Panc1 (cell line): Measurements from ENCODE around the gene OSBPL9. TPM values are rescaled to one million over a fixed set of nuclear protein-coding genes. Genes with fewer than 3 reads are reported as not detected.

ENCODE experiments used
- ATAC-seq: fragments of 200-7000 bp; cut with Tn5 transposase; 2 replicates; pipeline ENCODE4 v1.9.1; 2020; ENCODE audit warnings: mild to moderate bottlenecking, moderate library complexity
- BruUV-seq: library from RNA; stranded (reverse); fragments of 400-500 nt; replicated peaks from 2 replicates; lab custom pipeline; 2021; lab: Mats Ljungman, UMichigan
- CTCF ChIA-PET: fragments of 300-600 bp; sonication (Branson Sonifier 250); formaldehyde crosslinking; loops from one replicate; lab custom pipeline; 2022; ENCODE audit warnings: antibody characterized with exemption; lab: Charles Lee
- POLR2A ChIA-PET: fragments of 300-600 bp; sonication (Branson Sonifier 250); formaldehyde crosslinking; loops from one replicate; lab custom pipeline; 2022; ENCODE audit warnings: antibody characterized with exemption; lab: Charles Lee
- DNase-seq: peaks from one replicate; pipeline ENCODE4 v3.0.0-alpha.2; 2010; ENCODE audit warnings: low read depth, low spot score
- H3K27ac ChIP-seq: 2 replicates; pipeline ENCODE4 v1.5.1; 2011; ENCODE audit warnings: mild to moderate bottlenecking, low read length, inconsistent platforms
- H3K27me3 ChIP-seq: fragments of 200-500 bp; sonication (Bioruptor generic); 2 replicates; pipeline ENCODE4 v1.6.0; 2014; ENCODE audit warnings: low read length, inconsistent platforms; ENCODE audit not compliant: control insufficient read depth, insufficient read depth
- H3K36me3 ChIP-seq: fragments of 200-500 bp; sonication (Bioruptor generic); 2 replicates; pipeline ENCODE4 v1.5.1; 2014; ENCODE audit warnings: inconsistent platforms, mild to moderate bottlenecking, low read length, moderate library complexity; ENCODE audit not compliant: control insufficient read depth, insufficient read depth
- H3K4me1 ChIP-seq: 2 replicates; pipeline ENCODE4 v1.5.1; 2011; ENCODE audit warnings: inconsistent platforms, mild to moderate bottlenecking, low read length, moderate library complexity; ENCODE audit not compliant: control insufficient read depth, insufficient read depth
- H3K4me3 ChIP-seq, 2 experiments: 2 replicates each; pipeline ENCODE4 v1.5.1; 2011 to 2012; ENCODE audit warnings: low read depth in 2 of 2, low read length in 2 of 2, mild to moderate bottlenecking in 2 of 2, inconsistent platforms in 1 of 2, moderate library complexity in 1 of 2
- H3K9me3 ChIP-seq: fragments of 200-500 bp; sonication (Bioruptor generic); 2 replicates; pipeline ENCODE4 v1.5.1; 2014; ENCODE audit warnings: low read depth, mild to moderate bottlenecking, inconsistent platforms, low read length, moderate library complexity; ENCODE audit not compliant: control insufficient read depth, insufficient read depth
- CTCF ChIP-seq: fragments of 450-650 bp; IDR thresholded peaks from 2 replicates; pipeline ENCODE4 v1.5.1; 2017; ENCODE audit warnings: mild to moderate bottlenecking
- POLR2AphosphoS5 ChIP-seq: IDR thresholded peaks from 2 replicates; pipeline ENCODE4 v1.6.1; 2012; ENCODE audit warnings: mild to moderate bottlenecking, low read depth, low read length, moderate library complexity
- SIN3A ChIP-seq: IDR thresholded peaks from 2 replicates; pipeline ENCODE4 v1.6.1; 2012; ENCODE audit warnings: low read depth, mild to moderate bottlenecking, low read length, moderate library complexity, borderline replicate concordance; ENCODE audit not compliant: insufficient read depth
- TCF7L2 ChIP-seq: IDR thresholded peaks from 2 replicates; pipeline ENCODE4 v1.6.1; 2011; ENCODE audit warnings: mild to moderate bottlenecking, low read depth, low read length, inconsistent platforms
- in situ Hi-C: cut with HindIII; loops from 2 replicates; pipeline ENCODE4 v1.10.0; 2016; ENCODE audit warnings: low sequenced_read_pairs, low pct_unique_long_range_greater_than_20kb
- intact Hi-C: fragments of 100-400 bp; cut with micrococcal nuclease; formaldehyde crosslinking; loops from one replicate; pipeline ENCODE4 v1.10.0; 2022; ENCODE audit not compliant: unreplicated experiment
- total RNA-seq: library from RNA; stranded (reverse); gene quantifications from one replicate; pipeline ENCODE4 v1.2.1, GENCODE V29; 2021; ENCODE audit not compliant: unreplicated experiment
- TF ChIP-seq, protein P1 (sequence below), 2 experiments: IDR thresholded peaks; 2 replicates each; pipeline ENCODE4 v1.6.1; 2011 to 2012; ENCODE audit warnings: low read depth in 2 of 2, control low read depth in 1 of 2, low read length in 1 of 2, mild to moderate bottlenecking in 1 of 2, moderate library complexity in 1 of 2; ENCODE audit not compliant: insufficient read depth in 1 of 2

Gene OSBPL9
- total RNA-seq, 1 experiment from 2014 or later: 85.5 TPM

DNA sequence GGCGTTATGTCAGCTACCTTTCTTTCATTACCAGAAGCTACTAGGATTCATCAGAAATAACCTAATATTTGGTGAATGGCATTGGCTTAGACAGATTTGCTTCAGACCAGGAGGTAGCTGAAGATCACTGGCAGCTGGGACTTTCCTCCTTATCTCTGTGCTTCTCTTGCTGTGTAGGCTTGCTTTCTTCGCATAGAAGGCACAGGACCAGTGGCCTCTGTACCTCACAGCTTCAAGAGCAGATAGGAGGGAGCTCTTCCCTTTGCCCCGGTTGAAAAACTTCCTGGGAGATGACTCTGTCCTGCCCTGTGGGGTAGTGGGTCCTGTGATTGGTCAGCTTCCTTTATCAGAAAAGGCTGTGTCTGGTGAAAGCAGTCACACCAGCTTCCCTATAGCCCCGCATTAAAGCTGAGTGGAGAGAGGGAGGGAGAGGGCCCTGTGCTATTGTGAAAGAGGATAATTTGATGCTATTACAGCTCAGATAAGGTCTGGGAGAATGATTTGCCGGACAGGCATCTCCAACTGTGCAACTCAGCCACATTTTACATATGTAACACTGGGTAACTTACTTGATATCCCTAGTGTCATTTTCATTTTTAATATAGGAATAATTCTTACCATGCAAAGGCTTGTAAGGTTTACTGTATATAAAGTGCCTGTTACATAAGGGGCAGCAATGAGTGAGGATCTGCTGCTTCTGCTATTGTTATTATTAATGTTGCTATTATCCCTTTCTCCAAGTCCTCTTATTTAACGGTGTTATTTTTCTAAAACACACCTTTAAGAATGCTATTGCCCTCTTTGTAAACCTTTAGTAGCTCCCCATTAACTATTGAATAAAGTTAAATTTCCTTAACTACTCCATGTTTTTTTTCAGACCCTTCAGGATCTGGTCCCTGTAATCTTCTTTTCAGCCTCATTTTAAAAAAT lies 31.6 kb downstream of the OSBPL9 start:
- Histone ChIP-seq H3K36me3 (no peaks in the 10 kb centered on the region), H3K27me3 (no peaks in the 10 kb centered on the region), H3K4me3 (no peak overlapping the region), H3K27ac (peak overlapping the region; percentile 57), H3K9me3 (no peaks in the 10 kb centered on the region), H3K4me1 (peaks cover 22% of the 10 kb centered on the region)
- no TSS peak for BruUV-seq
- ChIA-PET POLR2A (interaction anchor here (0.7 kb wide), 1 partner anchor 114 kb away, joined by 3 read pairs; no protein-coding TSS in a partner anchor), CTCF (no interaction called here)
- intact Hi-C loops: no loop called here
- in situ Hi-C loops: no loop called here
- peak; percentile 67 for ATAC-seq
- DNase-seq: no peak
- TF ChIP-seq TCF7L2 (no peak), POLR2AphosphoS5 (no peak), SIN3A (no peak), CTCF (no peak)
- TF ChIP-seq, protein P1, sequence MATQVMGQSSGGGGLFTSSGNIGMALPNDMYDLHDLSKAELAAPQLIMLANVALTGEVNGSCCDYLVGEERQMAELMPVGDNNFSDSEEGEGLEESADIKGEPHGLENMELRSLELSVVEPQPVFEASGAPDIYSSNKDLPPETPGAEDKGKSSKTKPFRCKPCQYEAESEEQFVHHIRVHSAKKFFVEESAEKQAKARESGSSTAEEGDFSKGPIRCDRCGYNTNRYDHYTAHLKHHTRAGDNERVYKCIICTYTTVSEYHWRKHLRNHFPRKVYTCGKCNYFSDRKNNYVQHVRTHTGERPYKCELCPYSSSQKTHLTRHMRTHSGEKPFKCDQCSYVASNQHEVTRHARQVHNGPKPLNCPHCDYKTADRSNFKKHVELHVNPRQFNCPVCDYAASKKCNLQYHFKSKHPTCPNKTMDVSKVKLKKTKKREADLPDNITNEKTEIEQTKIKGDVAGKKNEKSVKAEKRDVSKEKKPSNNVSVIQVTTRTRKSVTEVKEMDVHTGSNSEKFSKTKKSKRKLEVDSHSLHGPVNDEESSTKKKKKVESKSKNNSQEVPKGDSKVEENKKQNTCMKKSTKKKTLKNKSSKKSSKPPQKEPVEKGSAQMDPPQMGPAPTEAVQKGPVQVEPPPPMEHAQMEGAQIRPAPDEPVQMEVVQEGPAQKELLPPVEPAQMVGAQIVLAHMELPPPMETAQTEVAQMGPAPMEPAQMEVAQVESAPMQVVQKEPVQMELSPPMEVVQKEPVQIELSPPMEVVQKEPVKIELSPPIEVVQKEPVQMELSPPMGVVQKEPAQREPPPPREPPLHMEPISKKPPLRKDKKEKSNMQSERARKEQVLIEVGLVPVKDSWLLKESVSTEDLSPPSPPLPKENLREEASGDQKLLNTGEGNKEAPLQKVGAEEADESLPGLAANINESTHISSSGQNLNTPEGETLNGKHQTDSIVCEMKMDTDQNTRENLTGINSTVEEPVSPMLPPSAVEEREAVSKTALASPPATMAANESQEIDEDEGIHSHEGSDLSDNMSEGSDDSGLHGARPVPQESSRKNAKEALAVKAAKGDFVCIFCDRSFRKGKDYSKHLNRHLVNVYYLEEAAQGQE (IDR thresholded peaks at IDR 0.05; ENCODE audit: insufficient read depth in 1 of 2, low read depth in 2 of 2, low read length in 1 of 2): no peak

GRCh38 chr1:51649593-51650091 lies 32.8 kb downstream of the OSBPL9 start:
- Histone ChIP-seq H3K36me3 (no peaks in the 10 kb centered on the region), H3K27me3 (no peaks in the 10 kb centered on the region), H3K4me1 (peaks cover 20% of the 10 kb centered on the region), H3K9me3 (no peaks in the 10 kb centered on the region), H3K4me3 (no peak overlapping the region), H3K27ac (peak overlapping the region; percentile 23; the same call in 1 of the 2 replicates)
- ATAC-seq: no peak
- TF ChIP-seq, protein P1 (IDR thresholded peaks at IDR 0.05; ENCODE audit: insufficient read depth in 1 of 2, low read depth in 2 of 2, low read length in 1 of 2): no peak
- TF ChIP-seq TCF7L2 (no peak), SIN3A (no peak), POLR2AphosphoS5 (no peak), CTCF (no peak)
- POLR2A ChIA-PET: no interaction called here
- DNase-seq: no peak
- in situ Hi-C loops: no loop called here
- BruUV-seq: no TSS peak
- CTCF ChIA-PET: no interaction called here
- intact Hi-C loops: no loop called here
